HepG2 (cell line): Measurements from ENCODE around the gene PPP1R15B. TPM values are rescaled to one million over a fixed set of nuclear protein-coding genes. Genes with fewer than 3 reads are reported as not detected.

Experiments used
- BATF2 ChIP-seq: sonication (generic); formaldehyde crosslinking; IDR thresholded peaks from 2 replicates; pipeline ENCODE4 v1.8.0; 2022; ENCODE audit warnings: mild to moderate bottlenecking, missing genetic modification reagents, moderate library complexity
- E2F1 ChIP-seq: sonication (generic); formaldehyde crosslinking; IDR thresholded peaks from 2 replicates; pipeline ENCODE4 v1.5.0; 2020; ENCODE audit warnings: missing genetic modification reagents
- EP300 ChIP-seq, 3 experiments: sonication (generic) in 1 of 3; formaldehyde crosslinking in 1 of 3; IDR thresholded peaks; 2 replicates each; pipeline versions ENCODE4 v1.5.1 to v1.6.1; 2011 to 2020; ENCODE audit warnings: low read depth in 2 of 3, low read length in 2 of 3, borderline replicate concordance in 1 of 3, improper control_type of control experiment in 1 of 3, mild to moderate bottlenecking in 1 of 3, missing genetic modification reagents in 1 of 3, moderate library complexity in 1 of 3
- GPN1 ChIP-seq: sonication (generic); formaldehyde crosslinking; IDR thresholded peaks from 2 replicates; pipeline ENCODE4 v1.5.1; 2020; ENCODE audit warnings: missing genetic modification reagents, borderline replicate concordance
- HOXA9 ChIP-seq: sonication (generic); formaldehyde crosslinking; IDR thresholded peaks from 2 replicates; pipeline ENCODE4 v1.8.1; 2022; ENCODE audit warnings: missing genetic modification reagents, mild to moderate bottlenecking, moderate library complexity, borderline replicate concordance
- HOXD1 ChIP-seq: sonication (generic); formaldehyde crosslinking; IDR thresholded peaks from 2 replicates; pipeline ENCODE4 v1.5.0; 2020; ENCODE audit warnings: missing genetic modification reagents
- KMT2B ChIP-seq: IDR thresholded peaks from 2 replicates; pipeline ENCODE4 v1.6.1; 2016; ENCODE audit warnings: missing genetic modification reagents, missing compliant biosample characterization
- PHF5A ChIP-seq: IDR thresholded peaks from one replicate; pipeline ENCODE4 v1.6.1; 2018; ENCODE audit warnings: low read depth, missing genetic modification reagents; ENCODE audit not compliant: unreplicated experiment
- RFX3 ChIP-seq: IDR thresholded peaks from 2 replicates; pipeline ENCODE4 v1.6.1; 2016; ENCODE audit warnings: missing biosample characterization, missing genetic modification reagents
- THAP11 ChIP-seq: IDR thresholded peaks from 2 replicates; pipeline ENCODE4 v1.6.1; 2016; ENCODE audit warnings: missing biosample characterization, missing genetic modification reagents
- TSC22D2 ChIP-seq: sonication (generic); formaldehyde crosslinking; IDR thresholded peaks from 2 replicates; pipeline ENCODE4 v1.5.1; 2020; ENCODE audit warnings: missing genetic modification reagents, mild to moderate bottlenecking, borderline replicate concordance
- XBP1 ChIP-seq: sonication (generic); formaldehyde crosslinking; IDR thresholded peaks from 2 replicates; pipeline ENCODE4 v1.5.0; 2020; ENCODE audit warnings: missing genetic modification reagents
- ZBTB34 ChIP-seq: sonication (generic); formaldehyde crosslinking; IDR thresholded peaks from 2 replicates; pipeline ENCODE4 v1.8.0; 2022; ENCODE audit warnings: mild to moderate bottlenecking, missing genetic modification reagents
- ZFP36L1 ChIP-seq: sonication (generic); formaldehyde crosslinking; IDR thresholded peaks from 2 replicates; pipeline ENCODE4 v1.8.0; 2022; ENCODE audit warnings: mild to moderate bottlenecking, missing genetic modification reagents, moderate library complexity
- ZNF124 ChIP-seq: sonication (generic); formaldehyde crosslinking; IDR thresholded peaks from 2 replicates; pipeline ENCODE4 v1.4.0; 2020; ENCODE audit warnings: missing genetic modification reagents
- ZNF263 ChIP-seq: sonication (generic); formaldehyde crosslinking; IDR thresholded peaks from 2 replicates; pipeline ENCODE4 v1.4.0; 2020; ENCODE audit warnings: missing genetic modification reagents
- ZNF496 ChIP-seq: sonication (generic); formaldehyde crosslinking; IDR thresholded peaks from 2 replicates; pipeline ENCODE4 v1.8.1; 2023; ENCODE audit warnings: mild to moderate bottlenecking, moderate library complexity, missing genetic modification reagents; ENCODE audit not compliant: insufficient replicate concordance
- ZNF607 ChIP-seq: sonication (generic); formaldehyde crosslinking; IDR thresholded peaks from 2 replicates; pipeline ENCODE4 v1.5.1; 2020; ENCODE audit warnings: missing genetic modification reagents, mild to moderate bottlenecking, borderline replicate concordance
- ZNF891 ChIP-seq: sonication (generic); formaldehyde crosslinking; IDR thresholded peaks from 2 replicates; pipeline ENCODE4 v1.5.0; 2020; ENCODE audit warnings: mild to moderate bottlenecking, missing genetic modification reagents
- polyA plus RNA-seq, 8 experiments: library from polyadenylated mRNA; depleted of rRNA in 3 of 8; stranded (reverse) in 7 of 8; unstranded in 1 of 8; fragments of >200 nt; fragmentation: Illumina TruSeq in 4 of 8; extraction: Trizol in 4 of 8; gene quantifications; 2 replicates each; pipeline versions ENCODE4 v1.2.1 to v1.2.3, GENCODE V29; 2011 to 2016; ENCODE audit warnings: low read depth in 4 of 8, missing spikeins in 1 of 8, mixed read lengths in 1 of 8; ENCODE audit not compliant: insufficient read depth in 1 of 8
- total RNA-seq, 5 experiments: library from RNA; depleted of rRNA; stranded (reverse); fragments of >200 nt; fragmentation: Illumina TruSeq; extraction: Trizol; gene quantifications; 2 replicates each; pipeline ENCODE4 v1.2.3, GENCODE V29; 2016; ENCODE audit warnings: low read depth in 1 of 5
- TF ChIP-seq, protein P1 (sequence below), 2 experiments: fragments of 450-650 bp in 1 of 2; sonication (generic) in 1 of 2; formaldehyde crosslinking; IDR thresholded peaks; 2 replicates each; pipeline versions ENCODE4 v1.5.0 to v1.8.0; 2020 to 2022; ENCODE audit warnings: mild to moderate bottlenecking in 1 of 2, missing genetic modification reagents in 1 of 2
- TF ChIP-seq, protein P2 (sequence below): sonication (generic); formaldehyde crosslinking; conservative IDR thresholded peaks from 2 replicates; pipeline ENCODE4 v1.4.0; 2020; ENCODE audit warnings: missing genetic modification reagents
- TF ChIP-seq, protein P3 (sequence below): sonication (generic); formaldehyde crosslinking; IDR thresholded peaks from 2 replicates; pipeline ENCODE4 v1.9.0; 2022; ENCODE audit warnings: missing genetic modification reagents, mild to moderate bottlenecking, borderline replicate concordance

Gene PPP1R15B
- total and polyA plus RNA-seq, 2 of the 13 experiments (the other 11 are each of a cell fraction or from before 2014, with no cell fraction given): 13.4 to 23.8 TPM

DNA sequence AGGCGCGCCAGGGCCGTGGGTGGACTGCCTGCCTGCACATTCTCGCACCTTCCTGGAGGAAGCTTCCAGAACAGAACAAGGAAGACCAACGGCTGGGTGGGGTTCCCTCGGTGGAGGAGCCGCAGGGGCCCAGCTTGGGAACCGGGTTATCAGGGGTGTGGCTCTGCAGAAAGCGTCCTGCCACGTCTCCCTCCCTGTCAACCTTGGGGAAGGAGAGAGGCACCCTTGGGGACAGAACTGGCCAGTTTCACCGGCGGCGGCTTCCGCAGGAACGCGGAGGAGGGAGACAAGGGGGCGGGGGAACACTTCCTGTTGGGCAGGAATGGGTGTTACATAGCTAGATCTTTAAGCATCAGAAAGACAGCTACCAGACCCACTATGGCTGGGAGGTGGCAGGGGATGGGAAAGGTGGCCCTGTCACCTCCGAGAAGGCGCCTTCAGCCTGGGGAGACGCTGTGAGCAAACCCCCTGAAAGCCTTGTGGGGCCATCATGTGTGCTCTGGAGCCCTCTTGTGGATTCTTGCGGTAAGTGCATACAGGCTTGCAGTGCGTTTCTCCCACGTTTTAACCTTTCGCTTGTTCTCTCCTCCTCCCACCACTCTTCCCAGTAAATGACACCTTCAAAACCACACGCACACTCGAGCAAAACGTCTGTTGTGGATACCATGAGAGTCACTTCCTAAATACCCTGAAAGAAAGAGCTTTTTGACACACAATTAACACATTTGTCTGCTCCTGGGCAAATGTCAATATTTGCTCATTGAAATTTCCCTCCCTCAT, 48.1 kb downstream of the PPP1R15B start (continued):
- TF ChIP-seq ZBTB34 (CRISPR knock-in tag): no peak
- TF ChIP-seq EP300 (IDR thresholded peaks at IDR 0.05; ENCODE audit: low read depth in 2 of 2, low read length in 2 of 2): no peak
- TF ChIP-seq EP300 (CRISPR knock-in tag; IDR thresholded peaks at IDR 0.05; ENCODE audit: borderline replicate concordance): no peak
- TF ChIP-seq HOXA9: no peak
- no peak for TF ChIP-seq BATF2 (CRISPR knock-in tag)
- no peak for TF ChIP-seq PHF5A (CRISPR knock-in tag)
- no peak for TF ChIP-seq HOXD1
- TF ChIP-seq, protein P1, sequence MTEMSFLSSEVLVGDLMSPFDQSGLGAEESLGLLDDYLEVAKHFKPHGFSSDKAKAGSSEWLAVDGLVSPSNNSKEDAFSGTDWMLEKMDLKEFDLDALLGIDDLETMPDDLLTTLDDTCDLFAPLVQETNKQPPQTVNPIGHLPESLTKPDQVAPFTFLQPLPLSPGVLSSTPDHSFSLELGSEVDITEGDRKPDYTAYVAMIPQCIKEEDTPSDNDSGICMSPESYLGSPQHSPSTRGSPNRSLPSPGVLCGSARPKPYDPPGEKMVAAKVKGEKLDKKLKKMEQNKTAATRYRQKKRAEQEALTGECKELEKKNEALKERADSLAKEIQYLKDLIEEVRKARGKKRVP (CRISPR knock-in tag; IDR thresholded peaks at IDR 0.05): no peak
- no peak for TF ChIP-seq ZNF496 (CRISPR knock-in tag)
- TF ChIP-seq TSC22D2 (CRISPR knock-in tag): 0 out of 2 replicates have a peak, but pooled peaks have one; percentile 18
- TF ChIP-seq, protein P2, sequence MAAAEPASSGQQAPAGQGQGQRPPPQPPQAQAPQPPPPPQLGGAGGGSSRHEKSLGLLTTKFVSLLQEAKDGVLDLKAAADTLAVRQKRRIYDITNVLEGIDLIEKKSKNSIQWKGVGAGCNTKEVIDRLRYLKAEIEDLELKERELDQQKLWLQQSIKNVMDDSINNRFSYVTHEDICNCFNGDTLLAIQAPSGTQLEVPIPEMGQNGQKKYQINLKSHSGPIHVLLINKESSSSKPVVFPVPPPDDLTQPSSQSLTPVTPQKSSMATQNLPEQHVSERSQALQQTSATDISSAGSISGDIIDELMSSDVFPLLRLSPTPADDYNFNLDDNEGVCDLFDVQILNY: no peak
- TF ChIP-seq GPN1: no peak
- 0 out of 2 replicates have a peak, but pooled peaks have one; percentile 21 for TF ChIP-seq THAP11 (CRISPR knock-in tag)
- 0 out of 2 replicates have a peak, but pooled peaks have one; percentile 33 for TF ChIP-seq ZNF263 (CRISPR knock-in tag)
- TF ChIP-seq ZNF891 (CRISPR knock-in tag): 0 out of 2 replicates have a peak, but pooled peaks have one; percentile 37
- no peak for TF ChIP-seq RFX3 (CRISPR knock-in tag)
- TF ChIP-seq ZNF124 (CRISPR knock-in tag): no peak
- TF ChIP-seq KMT2B (CRISPR knock-in tag): peak; percentile 28; the same call in 1 of the 2 replicates
- TF ChIP-seq, protein P3, sequence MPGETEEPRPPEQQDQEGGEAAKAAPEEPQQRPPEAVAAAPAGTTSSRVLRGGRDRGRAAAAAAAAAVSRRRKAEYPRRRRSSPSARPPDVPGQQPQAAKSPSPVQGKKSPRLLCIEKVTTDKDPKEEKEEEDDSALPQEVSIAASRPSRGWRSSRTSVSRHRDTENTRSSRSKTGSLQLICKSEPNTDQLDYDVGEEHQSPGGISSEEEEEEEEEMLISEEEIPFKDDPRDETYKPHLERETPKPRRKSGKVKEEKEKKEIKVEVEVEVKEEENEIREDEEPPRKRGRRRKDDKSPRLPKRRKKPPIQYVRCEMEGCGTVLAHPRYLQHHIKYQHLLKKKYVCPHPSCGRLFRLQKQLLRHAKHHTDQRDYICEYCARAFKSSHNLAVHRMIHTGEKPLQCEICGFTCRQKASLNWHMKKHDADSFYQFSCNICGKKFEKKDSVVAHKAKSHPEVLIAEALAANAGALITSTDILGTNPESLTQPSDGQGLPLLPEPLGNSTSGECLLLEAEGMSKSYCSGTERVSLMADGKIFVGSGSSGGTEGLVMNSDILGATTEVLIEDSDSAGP (CRISPR knock-in tag): peak; percentile 61; the same call in 1 of the 2 replicates
- TF ChIP-seq ZNF607: no peak
- TF ChIP-seq E2F1 (CRISPR knock-in tag): no peak
- TF ChIP-seq ZFP36L1 (CRISPR knock-in tag): no peak
- no peak for TF ChIP-seq XBP1
